ENCODE measurements around the gene HDAC4. TPM values are rescaled to one million over a fixed set of nuclear protein-coding genes. Genes with fewer than 3 reads are reported as not detected.

The HDAC4 gene
- total and polyA plus RNA-seq, 2 experiments from 2014 or later: 8.1 to 41.8 TPM

DNA sequence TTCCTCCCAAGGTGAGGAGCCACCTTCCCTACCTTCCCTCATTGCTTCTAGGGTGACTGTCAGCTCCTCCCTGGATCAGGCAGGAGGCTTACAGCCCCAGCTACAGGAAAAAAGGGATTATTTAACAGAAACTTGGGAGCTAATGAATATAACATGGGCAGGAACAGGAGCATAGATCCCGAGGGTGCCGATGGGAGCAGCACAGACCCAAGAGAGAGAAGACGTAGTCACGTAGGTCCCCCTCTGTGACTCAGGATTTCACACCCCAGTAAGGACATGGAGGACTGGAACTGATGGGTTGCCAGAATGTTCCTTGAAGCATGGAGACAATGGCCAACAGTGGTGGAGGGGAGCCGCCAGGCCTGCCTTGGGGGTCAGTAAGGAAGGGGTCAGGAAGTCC lies 10.3 kb upstream of the HDAC4 start:
- ATAC-seq: no peak
- peaks cover 2% of the 10 kb centered on the region; the same call in 1 of the 3 replicates for H3K9me3 Mint-ChIP-seq
- TF ChIP-seq, protein P1, sequence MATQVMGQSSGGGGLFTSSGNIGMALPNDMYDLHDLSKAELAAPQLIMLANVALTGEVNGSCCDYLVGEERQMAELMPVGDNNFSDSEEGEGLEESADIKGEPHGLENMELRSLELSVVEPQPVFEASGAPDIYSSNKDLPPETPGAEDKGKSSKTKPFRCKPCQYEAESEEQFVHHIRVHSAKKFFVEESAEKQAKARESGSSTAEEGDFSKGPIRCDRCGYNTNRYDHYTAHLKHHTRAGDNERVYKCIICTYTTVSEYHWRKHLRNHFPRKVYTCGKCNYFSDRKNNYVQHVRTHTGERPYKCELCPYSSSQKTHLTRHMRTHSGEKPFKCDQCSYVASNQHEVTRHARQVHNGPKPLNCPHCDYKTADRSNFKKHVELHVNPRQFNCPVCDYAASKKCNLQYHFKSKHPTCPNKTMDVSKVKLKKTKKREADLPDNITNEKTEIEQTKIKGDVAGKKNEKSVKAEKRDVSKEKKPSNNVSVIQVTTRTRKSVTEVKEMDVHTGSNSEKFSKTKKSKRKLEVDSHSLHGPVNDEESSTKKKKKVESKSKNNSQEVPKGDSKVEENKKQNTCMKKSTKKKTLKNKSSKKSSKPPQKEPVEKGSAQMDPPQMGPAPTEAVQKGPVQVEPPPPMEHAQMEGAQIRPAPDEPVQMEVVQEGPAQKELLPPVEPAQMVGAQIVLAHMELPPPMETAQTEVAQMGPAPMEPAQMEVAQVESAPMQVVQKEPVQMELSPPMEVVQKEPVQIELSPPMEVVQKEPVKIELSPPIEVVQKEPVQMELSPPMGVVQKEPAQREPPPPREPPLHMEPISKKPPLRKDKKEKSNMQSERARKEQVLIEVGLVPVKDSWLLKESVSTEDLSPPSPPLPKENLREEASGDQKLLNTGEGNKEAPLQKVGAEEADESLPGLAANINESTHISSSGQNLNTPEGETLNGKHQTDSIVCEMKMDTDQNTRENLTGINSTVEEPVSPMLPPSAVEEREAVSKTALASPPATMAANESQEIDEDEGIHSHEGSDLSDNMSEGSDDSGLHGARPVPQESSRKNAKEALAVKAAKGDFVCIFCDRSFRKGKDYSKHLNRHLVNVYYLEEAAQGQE (IDR thresholded peaks at IDR 0.05; ENCODE audit: unreplicated experiment): no peak
- no peak for TF ChIP-seq ZNF331 (CRISPR knock-in tag; IDR thresholded peaks at IDR 0.05; ENCODE audit: low read depth)
- TF ChIP-seq POLR2AphosphoS5 (IDR thresholded peaks at IDR 0.05; ENCODE audit: low read depth): no peak
- TF ChIP-seq, protein P2, sequence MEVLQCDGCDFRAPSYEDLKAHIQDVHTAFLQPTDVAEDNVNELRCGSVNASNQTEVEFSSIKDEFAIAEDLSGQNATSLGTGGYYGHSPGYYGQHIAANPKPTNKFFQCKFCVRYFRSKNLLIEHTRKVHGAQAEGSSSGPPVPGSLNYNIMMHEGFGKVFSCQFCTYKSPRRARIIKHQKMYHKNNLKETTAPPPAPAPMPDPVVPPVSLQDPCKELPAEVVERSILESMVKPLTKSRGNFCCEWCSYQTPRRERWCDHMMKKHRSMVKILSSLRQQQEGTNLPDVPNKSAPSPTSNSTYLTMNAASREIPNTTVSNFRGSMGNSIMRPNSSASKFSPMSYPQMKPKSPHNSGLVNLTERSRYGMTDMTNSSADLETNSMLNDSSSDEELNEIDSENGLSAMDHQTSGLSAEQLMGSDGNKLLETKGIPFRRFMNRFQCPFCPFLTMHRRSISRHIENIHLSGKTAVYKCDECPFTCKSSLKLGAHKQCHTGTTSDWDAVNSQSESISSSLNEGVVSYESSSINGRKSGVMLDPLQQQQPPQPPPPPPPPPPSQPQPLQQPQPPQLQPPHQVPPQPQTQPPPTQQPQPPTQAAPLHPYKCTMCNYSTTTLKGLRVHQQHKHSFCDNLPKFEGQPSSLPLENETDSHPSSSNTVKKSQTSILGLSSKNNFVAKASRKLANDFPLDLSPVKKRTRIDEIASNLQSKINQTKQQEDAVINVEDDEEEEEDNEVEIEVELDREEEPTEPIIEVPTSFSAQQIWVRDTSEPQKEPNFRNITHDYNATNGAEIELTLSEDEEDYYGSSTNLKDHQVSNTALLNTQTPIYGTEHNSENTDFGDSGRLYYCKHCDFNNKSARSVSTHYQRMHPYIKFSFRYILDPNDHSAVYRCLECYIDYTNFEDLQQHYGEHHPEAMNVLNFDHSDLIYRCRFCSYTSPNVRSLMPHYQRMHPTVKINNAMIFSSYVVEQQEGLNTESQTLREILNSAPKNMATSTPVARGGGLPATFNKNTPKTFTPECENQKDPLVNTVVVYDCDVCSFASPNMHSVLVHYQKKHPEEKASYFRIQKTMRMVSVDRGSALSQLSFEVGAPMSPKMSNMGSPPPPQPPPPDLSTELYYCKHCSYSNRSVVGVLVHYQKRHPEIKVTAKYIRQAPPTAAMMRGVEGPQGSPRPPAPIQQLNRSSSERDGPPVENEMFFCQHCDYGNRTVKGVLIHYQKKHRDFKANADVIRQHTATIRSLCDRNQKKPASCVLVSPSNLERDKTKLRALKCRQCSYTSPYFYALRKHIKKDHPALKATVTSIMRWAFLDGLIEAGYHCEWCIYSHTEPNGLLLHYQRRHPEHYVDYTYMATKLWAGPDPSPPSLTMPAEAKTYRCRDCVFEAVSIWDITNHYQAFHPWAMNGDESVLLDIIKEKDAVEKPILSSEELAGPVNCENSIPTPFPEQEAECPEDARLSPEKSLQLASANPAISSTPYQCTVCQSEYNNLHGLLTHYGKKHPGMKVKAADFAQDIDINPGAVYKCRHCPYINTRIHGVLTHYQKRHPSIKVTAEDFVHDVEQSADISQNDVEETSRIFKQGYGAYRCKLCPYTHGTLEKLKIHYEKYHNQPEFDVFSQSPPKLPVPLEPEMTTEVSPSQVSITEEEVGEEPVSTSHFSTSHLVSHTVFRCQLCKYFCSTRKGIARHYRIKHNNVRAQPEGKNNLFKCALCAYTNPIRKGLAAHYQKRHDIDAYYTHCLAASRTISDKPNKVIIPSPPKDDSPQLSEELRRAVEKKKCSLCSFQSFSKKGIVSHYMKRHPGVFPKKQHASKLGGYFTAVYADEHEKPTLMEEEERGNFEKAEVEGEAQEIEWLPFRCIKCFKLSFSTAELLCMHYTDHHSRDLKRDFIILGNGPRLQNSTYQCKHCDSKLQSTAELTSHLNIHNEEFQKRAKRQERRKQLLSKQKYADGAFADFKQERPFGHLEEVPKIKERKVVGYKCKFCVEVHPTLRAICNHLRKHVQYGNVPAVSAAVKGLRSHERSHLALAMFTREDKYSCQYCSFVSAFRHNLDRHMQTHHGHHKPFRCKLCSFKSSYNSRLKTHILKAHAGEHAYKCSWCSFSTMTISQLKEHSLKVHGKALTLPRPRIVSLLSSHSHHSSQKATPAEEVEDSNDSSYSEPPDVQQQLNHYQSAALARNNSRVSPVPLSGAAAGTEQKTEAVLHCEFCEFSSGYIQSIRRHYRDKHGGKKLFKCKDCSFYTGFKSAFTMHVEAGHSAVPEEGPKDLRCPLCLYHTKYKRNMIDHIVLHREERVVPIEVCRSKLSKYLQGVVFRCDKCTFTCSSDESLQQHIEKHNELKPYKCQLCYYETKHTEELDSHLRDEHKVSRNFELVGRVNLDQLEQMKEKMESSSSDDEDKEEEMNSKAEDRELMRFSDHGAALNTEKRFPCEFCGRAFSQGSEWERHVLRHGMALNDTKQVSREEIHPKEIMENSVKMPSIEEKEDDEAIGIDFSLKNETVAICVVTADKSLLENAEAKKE (CRISPR knock-in tag; IDR thresholded peaks at IDR 0.05): no peak
- H3K27ac Mint-ChIP-seq: no peak overlapping the region
- H3K27me3 Mint-ChIP-seq (ENCODE audit: insufficient read depth, low read depth, poor library complexity): peaks cover 12% of the 10 kb centered on the region
- H3K4me1 Mint-ChIP-seq: peaks cover 12% of the 10 kb centered on the region
- no peaks in the 10 kb centered on the region for H3K79me2 ChIP-seq (replicated peaks; ENCODE audit: insufficient read depth)
- H3K9me2 ChIP-seq (ENCODE audit: insufficient read depth): no peaks in the 10 kb centered on the region
- H3K4me2 ChIP-seq: no peak overlapping the region
- H3K4me1 ChIP-seq (ENCODE audit: insufficient read depth): no peaks in the 10 kb centered on the region
- no peak overlapping the region for H3K4me3 ChIP-seq
- H3F3A ChIP-seq (replicated peaks; ENCODE audit: low read depth): no peaks in the 10 kb centered on the region
- H2AFZ ChIP-seq: no peak overlapping the region
- H3K36me3 Mint-ChIP-seq (ENCODE audit: low read depth): no peaks in the 10 kb centered on the region; the same call in 2 of the 3 replicates
- H4K20me1 ChIP-seq (replicated peaks; ENCODE audit: insufficient read depth): no peaks in the 10 kb centered on the region
- H3K4me3 Mint-ChIP-seq: no peak overlapping the region
- no peaks in the 10 kb centered on the region for H3K36me3 ChIP-seq (ENCODE audit: insufficient read depth)
- DNase-seq (ENCODE audit: low spot score): no peak
- H3K27me3 ChIP-seq (ENCODE audit: insufficient read depth): no peaks in the 10 kb centered on the region
- H3K27ac ChIP-seq (ENCODE audit: low read depth): no peak overlapping the region

All from GM23338 (cell line).